Ovary (tissue), 3 donors: ENCODE results near the gene TRAF4.

Experiments
- EP300 ChIP-seq: sonication (generic); formaldehyde crosslinking; IDR thresholded peaks from one replicate; pipeline ENCODE4 v1.6.1; 2017; ENCODE audit warnings: antibody characterized with exemption
- POLR2A ChIP-seq: fragments of 450-650 bp; IDR thresholded peaks from one replicate; pipeline ENCODE4 v1.6.1; 2017; ENCODE audit warnings: antibody characterized with exemption, mild to moderate bottlenecking, moderate library complexity
- TF ChIP-seq, protein P1 (sequence below), 3 donors: fragments of 450-650 bp in 2 of 3; fragments of 200-600 bp in 1 of 3; IDR thresholded peaks; one replicate each; pipeline versions ENCODE4 v1.5.1 to v1.8.0; 2016 to 2022; ENCODE audit warnings: antibody characterized with exemption in 3 of 3, mild to moderate bottlenecking in 1 of 3
- donor health status: DM: no; HTN: no; CAD: no.

- TF ChIP-seq, protein P1, sequence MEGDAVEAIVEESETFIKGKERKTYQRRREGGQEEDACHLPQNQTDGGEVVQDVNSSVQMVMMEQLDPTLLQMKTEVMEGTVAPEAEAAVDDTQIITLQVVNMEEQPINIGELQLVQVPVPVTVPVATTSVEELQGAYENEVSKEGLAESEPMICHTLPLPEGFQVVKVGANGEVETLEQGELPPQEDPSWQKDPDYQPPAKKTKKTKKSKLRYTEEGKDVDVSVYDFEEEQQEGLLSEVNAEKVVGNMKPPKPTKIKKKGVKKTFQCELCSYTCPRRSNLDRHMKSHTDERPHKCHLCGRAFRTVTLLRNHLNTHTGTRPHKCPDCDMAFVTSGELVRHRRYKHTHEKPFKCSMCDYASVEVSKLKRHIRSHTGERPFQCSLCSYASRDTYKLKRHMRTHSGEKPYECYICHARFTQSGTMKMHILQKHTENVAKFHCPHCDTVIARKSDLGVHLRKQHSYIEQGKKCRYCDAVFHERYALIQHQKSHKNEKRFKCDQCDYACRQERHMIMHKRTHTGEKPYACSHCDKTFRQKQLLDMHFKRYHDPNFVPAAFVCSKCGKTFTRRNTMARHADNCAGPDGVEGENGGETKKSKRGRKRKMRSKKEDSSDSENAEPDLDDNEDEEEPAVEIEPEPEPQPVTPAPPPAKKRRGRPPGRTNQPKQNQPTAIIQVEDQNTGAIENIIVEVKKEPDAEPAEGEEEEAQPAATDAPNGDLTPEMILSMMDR (IDR thresholded peaks at IDR 0.05), result no peak
- no peak for TF ChIP-seq EP300
- no peak for TF ChIP-seq POLR2A
These were observed 42.9 kb upstream of the TRAF4 start for GRCh38 chr17:28700830-28701492.
